T-helper 2 cell treated with Interferon-gamma antibody and Interleukin-4, amounts not matched to agents 5 μg/mL and 100 μg/mL, for 36 hours (primary cell): ENCODE data around the gene UBTF.

Experiments
- DNase-seq: peaks from one replicate; pipeline ENCODE4 v3.0.0; 2021; ENCODE audit warnings: low spot score
- H3K27ac Mint-ChIP-seq: one replicate; pipeline ENCODE4 v1.8.0; 2021; ENCODE audit warnings: mild to moderate bottlenecking, mixed read lengths
- H3K27me3 Mint-ChIP-seq: one replicate; pipeline ENCODE4 v1.8.0; 2021; ENCODE audit warnings: low read depth, mixed read lengths
- H3K36me3 Mint-ChIP-seq: one replicate; pipeline ENCODE4 v1.8.0; 2021; ENCODE audit warnings: low read depth, mixed read lengths
- H3K4me1 Mint-ChIP-seq: one replicate; pipeline ENCODE4 v1.8.0; 2021; ENCODE audit warnings: low read depth, mixed read lengths
- H3K4me3 Mint-ChIP-seq: one replicate; pipeline ENCODE4 v1.8.0; 2022; ENCODE audit warnings: mild to moderate bottlenecking, moderate library complexity, mixed read lengths
- H3K9me3 Mint-ChIP-seq: one replicate; pipeline ENCODE4 v1.8.0; 2021; ENCODE audit warnings: mixed read lengths

The UBTF gene

GRCh38 chr17:44213403-44214229 is 5.9 kb downstream of the UBTF start:
- H3K27ac Mint-ChIP-seq: peak overlapping the region; percentile 7
- no peak for DNase-seq
- no peaks in the 10 kb centered on the region for H3K9me3 Mint-ChIP-seq
- H3K4me1 Mint-ChIP-seq: peaks cover 37% of the 10 kb centered on the region
- no peak overlapping the region for H3K4me3 Mint-ChIP-seq
- H3K36me3 Mint-ChIP-seq: peaks cover 74% of the 10 kb centered on the region
- H3K27me3 Mint-ChIP-seq: no peaks in the 10 kb centered on the region

GRCh38 chr17:44212507-44213402 is 6.7 kb downstream of the UBTF start:
- Mint-ChIP-seq H3K4me1 (peaks cover 39% of the 10 kb centered on the region), H3K27me3 (no peaks in the 10 kb centered on the region), H3K4me3 (no peak overlapping the region), H3K36me3 (peaks cover 78% of the 10 kb centered on the region), H3K27ac (peak overlapping the region; percentile 36), H3K9me3 (no peaks in the 10 kb centered on the region)
- DNase-seq: no peak

- peaks cover 77% of the 10 kb centered on the region for H3K36me3 Mint-ChIP-seq
- no peaks in the 10 kb centered on the region for H3K9me3 Mint-ChIP-seq
- H3K4me1 Mint-ChIP-seq: peaks cover 30% of the 10 kb centered on the region
Measured at GRCh38 chr17:44211281-44212265, 7.9 kb downstream of the UBTF start.

GRCh38 chr17:44210342-44211192 is 8.9 kb downstream of the UBTF start:
- H3K9me3 Mint-ChIP-seq: no peaks in the 10 kb centered on the region
- H3K27ac Mint-ChIP-seq: peak overlapping the region; percentile 77
- H3K36me3 Mint-ChIP-seq: peaks cover 75% of the 10 kb centered on the region
- H3K4me3 Mint-ChIP-seq: peak overlapping the region; percentile 75
- DNase-seq: peak; percentile 93
- H3K4me1 Mint-ChIP-seq: peaks cover 23% of the 10 kb centered on the region
- H3K27me3 Mint-ChIP-seq: no peaks in the 10 kb centered on the region

More at GRCh38 chr17:44211281-44212265, 7.9 kb downstream of the UBTF start:
- Mint-ChIP-seq H3K27me3 (no peaks in the 10 kb centered on the region), H3K4me3 (no peak overlapping the region), H3K27ac (no peak overlapping the region)
- no peak for DNase-seq

- no peaks in the 10 kb centered on the region for H3K27me3 Mint-ChIP-seq
- peak overlapping the region; percentile 75 for H3K4me3 Mint-ChIP-seq
- DNase-seq: peak; percentile 50
- H3K9me3 Mint-ChIP-seq: no peaks in the 10 kb centered on the region
- peak overlapping the region; percentile 77 for H3K27ac Mint-ChIP-seq
- H3K36me3 Mint-ChIP-seq: peaks cover 68% of the 10 kb centered on the region
- H3K4me1 Mint-ChIP-seq: peaks cover 21% of the 10 kb centered on the region
Measured at GRCh38 chr17:44209786-44210341, 9.6 kb downstream of the UBTF start.

- Mint-ChIP-seq H3K4me3 (no peak overlapping the region), H3K4me1 (peaks cover 29% of the 10 kb centered on the region), H3K27ac (peak overlapping the region; percentile 12), H3K27me3 (no peaks in the 10 kb centered on the region), H3K36me3 (peaks cover 49% of the 10 kb centered on the region), H3K9me3 (no peaks in the 10 kb centered on the region)
- no peak for DNase-seq
Measured at GRCh38 chr17:44207743-44208142, 11.7 kb downstream of the UBTF start.

- Mint-ChIP-seq H3K4me3 (no peak overlapping the region), H3K27ac (peak overlapping the region; percentile 12), H3K9me3 (no peaks in the 10 kb centered on the region), H3K27me3 (no peaks in the 10 kb centered on the region), H3K36me3 (peaks cover 48% of the 10 kb centered on the region), H3K4me1 (peaks cover 31% of the 10 kb centered on the region)
- DNase-seq: no peak
Measured at GRCh38 chr17:44207319-44207718, 12.2 kb downstream of the UBTF start.

GRCh38 chr17:44206825-44207155 is 12.7 kb downstream of the UBTF start:
- Mint-ChIP-seq H3K27ac (no peak overlapping the region), H3K4me1 (peaks cover 33% of the 10 kb centered on the region), H3K4me3 (no peak overlapping the region), H3K9me3 (no peaks in the 10 kb centered on the region), H3K27me3 (no peaks in the 10 kb centered on the region), H3K36me3 (peaks cover 47% of the 10 kb centered on the region)
- DNase-seq: no peak

GRCh38 chr17:44205962-44206824 is 13.3 kb downstream of the UBTF start:
- no peaks in the 10 kb centered on the region for H3K27me3 Mint-ChIP-seq
- no peak overlapping the region for H3K27ac Mint-ChIP-seq
- peaks cover 42% of the 10 kb centered on the region for H3K36me3 Mint-ChIP-seq
- no peak overlapping the region for H3K4me3 Mint-ChIP-seq
- DNase-seq: no peak
- peaks cover 35% of the 10 kb centered on the region for H3K4me1 Mint-ChIP-seq
- H3K9me3 Mint-ChIP-seq: no peaks in the 10 kb centered on the region

- Mint-ChIP-seq H3K4me3 (no peak overlapping the region), H3K4me1 (peaks cover 29% of the 10 kb centered on the region), H3K36me3 (peaks cover 31% of the 10 kb centered on the region), H3K27ac (no peak overlapping the region), H3K9me3 (no peaks in the 10 kb centered on the region), H3K27me3 (no peaks in the 10 kb centered on the region)
- no peak for DNase-seq
Measured at GRCh38 chr17:44204441-44204882, 15.0 kb downstream of the UBTF start.

- no peaks in the 10 kb centered on the region for H3K27me3 Mint-ChIP-seq
- peak overlapping the region; percentile 79 for H3K27ac Mint-ChIP-seq
- peak overlapping the region; percentile 37 for H3K4me3 Mint-ChIP-seq
- DNase-seq: no peak
- peaks cover 28% of the 10 kb centered on the region for H3K36me3 Mint-ChIP-seq
- no peaks in the 10 kb centered on the region for H3K9me3 Mint-ChIP-seq
- peaks cover 29% of the 10 kb centered on the region for H3K4me1 Mint-ChIP-seq
Measured at GRCh38 chr17:44203731-44204440, 15.6 kb downstream of the UBTF start.
